SHP77 treated with DMSO at 0.1 percent for 48 hours (cell line): Measurements from ENCODE around the gene SLF1.
"Not testable (repeated sequence)": the region's sequence is repeated elsewhere in the genome, so short reads cannot be mapped to it uniquely, and the experiment has no call there.

ENCODE experiments used
- DNase-seq: peaks from one replicate; lab custom pipeline; 2025; lab: John Stamatoyannopoulos, UW

SLF1 gene

DNA sequence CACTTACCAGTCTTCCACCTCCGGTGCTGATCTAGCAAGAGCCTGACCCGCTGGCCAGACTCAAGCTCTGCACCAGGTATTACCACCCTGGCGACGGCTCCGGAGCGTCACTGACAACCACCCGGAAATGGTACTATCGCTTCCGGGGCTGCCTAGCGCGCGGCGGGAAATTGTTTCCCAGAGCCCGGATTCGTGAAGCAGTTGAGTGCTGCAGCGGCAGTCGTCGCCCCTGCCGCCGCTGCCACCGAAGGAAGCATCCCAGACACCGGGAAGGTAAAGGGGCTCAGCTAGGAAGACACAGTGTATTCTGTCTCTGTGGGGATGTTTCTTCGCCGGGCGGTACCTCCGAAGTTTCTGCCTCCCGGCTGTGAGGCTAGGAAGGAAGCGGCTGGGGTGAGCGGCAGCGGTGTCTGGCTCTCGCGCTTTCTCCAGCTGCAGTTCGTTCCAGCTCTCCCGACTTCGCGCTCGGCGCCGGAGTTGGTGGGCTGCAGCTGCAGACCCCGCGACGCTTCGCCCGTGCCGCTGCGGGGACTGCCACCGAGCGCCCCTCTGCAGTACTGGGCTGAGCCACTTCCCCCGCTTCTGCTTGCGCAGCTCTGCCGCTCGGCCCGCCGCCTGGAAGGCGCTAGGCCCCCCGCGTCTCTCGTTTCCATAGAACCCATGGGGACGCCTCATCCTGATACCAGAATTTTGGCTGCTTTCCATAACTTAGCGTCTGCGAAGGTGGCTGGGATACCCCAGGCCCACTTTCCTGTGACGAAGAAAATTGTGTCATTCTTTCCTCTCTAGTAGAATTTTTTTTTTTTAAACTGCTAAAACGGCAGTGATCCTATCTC, at the start of gene SLF1, which contains the start of gene KIAA0825:
Gene SLF1 (plus strand): TSS at position 177 of the 836 bp plus-strand sequence. CDS start 10,142 bp downstream, outside the sequence.
Gene KIAA0825 (minus strand): TSS at position 112 of the 836 bp plus-strand sequence. CDS start 81,478 bp downstream, outside the sequence.
- DNase-seq: peak; percentile 84

- DNase-seq: no peak
These were observed 47.1 kb upstream of the SLF1 start for GRCh38 chr5:94571415-94571814.

- DNase-seq: not testable (repeated sequence)
These were observed 45.1 kb upstream of the SLF1 start for GRCh38 chr5:94573349-94573748.

GRCh38 chr5:94575196-94575595, 43.3 kb upstream of the SLF1 start:
- no peak for DNase-seq

- no peak for DNase-seq
These were observed 40.8 kb upstream of the SLF1 start for GRCh38 chr5:94577466-94578245.

DNA sequence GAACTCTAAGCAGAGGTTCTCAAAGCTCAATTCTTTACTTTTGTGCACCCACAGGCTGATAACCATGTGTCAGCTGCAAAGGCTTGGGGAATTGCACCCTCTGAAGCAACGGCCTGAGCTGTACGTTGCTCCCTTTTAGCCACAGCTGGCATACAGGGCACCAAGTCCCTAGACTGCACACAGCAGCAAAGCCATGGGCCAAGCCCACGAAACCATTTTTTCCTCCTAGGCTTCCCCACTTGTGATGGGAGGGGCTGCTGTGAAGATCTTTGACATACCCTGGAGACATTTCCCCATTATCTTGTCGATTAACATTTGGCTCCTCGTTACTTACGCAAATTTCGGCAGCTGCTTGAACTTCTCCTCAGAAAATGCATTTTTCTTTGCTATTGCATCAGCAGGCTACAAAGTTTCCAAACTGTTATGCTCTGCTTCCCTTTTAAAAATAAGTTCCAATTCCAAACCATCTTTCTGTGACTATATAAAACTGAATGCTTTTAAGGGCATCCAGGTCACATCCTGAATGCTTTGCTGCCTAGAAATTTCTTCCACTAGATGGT, 23.1 kb upstream of the SLF1 start:
- no peak for DNase-seq

- no peak for DNase-seq
These were observed 4.9 kb upstream of the SLF1 start for GRCh38 chr5:94613583-94613982.

- no peak for DNase-seq
These were observed 4.2 kb upstream of the SLF1 start for GRCh38 chr5:94614156-94614805.

GRCh38 chr5:94615862-94616261, 2.6 kb upstream of the SLF1 start:
- DNase-seq: no peak

DNA sequence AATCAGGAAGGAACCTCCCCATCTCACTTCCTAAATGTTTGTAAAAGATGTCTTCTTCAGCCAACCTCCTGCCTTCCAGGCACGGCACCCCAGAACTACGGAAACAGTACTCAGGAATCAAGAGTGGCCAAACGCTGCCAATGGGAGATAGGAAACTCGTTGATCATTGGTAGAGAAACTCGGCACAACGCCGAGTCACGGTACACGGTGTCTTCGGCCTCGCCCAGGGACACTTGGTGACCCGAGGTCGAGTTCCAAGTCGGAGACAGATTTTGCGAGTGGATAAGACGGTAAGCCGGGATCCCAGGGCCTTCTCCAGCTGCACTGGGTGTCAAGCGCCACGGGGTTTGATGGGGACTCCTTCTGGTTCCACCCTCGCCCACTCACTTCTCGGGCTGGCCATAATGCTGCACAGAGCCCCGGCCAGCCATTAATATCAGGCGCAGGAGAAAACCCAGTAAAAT, 408 bp upstream of the SLF1 start:
- DNase-seq: no peak

DNA sequence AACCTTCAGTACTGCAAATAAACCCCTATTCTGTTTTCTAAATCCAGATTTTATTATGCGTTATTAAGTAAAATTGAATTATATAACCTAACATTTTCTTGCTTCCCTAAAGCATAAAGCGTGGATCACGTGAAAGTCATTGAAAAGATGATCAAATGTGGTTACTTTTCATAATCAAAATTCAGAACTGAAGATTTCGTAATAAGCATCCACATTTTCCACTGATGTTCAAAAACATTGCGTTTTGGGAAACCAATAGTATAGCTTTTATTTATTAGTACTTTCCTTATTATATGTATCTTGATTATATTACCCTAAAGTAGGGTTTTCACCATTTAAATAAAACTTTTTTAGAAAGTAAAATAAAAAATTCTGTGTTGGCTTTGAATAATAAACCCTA, 1.8 kb downstream of the SLF1 start:
- no peak for DNase-seq

- DNase-seq: no peak
These were observed 3.3 kb downstream of the SLF1 start for GRCh38 chr5:94621763-94622162.

- DNase-seq: no peak
These were observed 4.5 kb downstream of the SLF1 start for GRCh38 chr5:94623011-94623410.

GRCh38 chr5:94623877-94624276, 5.4 kb downstream of the SLF1 start:
- DNase-seq: no peak

DNA sequence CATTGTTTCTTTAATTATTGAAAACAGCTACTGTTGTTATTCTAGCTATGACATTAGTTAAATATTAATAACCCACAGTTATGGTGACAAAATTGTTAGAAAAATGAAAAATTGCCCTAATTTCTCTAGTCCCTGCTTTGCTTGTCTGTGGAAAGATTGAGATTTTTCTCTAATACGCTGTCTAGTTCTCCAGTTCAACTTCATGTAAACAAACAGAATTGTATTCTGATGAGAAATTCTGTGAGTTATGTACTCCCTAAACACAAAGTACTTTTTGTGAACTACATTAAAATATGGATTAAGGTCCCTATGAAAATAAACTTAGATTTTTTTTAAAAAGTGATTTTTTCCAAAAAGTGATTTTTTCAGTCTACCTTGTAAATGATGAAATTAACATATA, 8.7 kb downstream of the SLF1 start:
- no peak for DNase-seq

DNA sequence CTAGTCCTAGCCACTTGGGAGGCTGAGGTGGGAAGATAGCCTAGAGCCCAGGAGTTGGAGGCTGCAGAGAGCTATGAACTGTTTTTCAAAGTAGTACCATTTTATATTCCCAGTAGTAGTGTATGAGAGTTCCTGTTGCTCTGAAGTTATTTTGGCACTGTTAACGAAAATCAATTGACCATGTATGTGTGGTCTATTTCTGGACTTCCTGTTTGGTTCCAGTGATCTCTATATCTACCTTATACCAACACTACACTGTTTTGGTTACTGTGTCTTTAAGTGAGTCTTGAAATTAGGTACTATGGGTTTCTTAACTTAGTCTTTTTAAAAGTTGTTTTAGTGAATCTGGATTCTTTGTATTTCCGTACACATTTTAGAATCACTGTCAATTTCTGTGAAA, 13.6 kb downstream of the SLF1 start:
- DNase-seq: no peak

DNA sequence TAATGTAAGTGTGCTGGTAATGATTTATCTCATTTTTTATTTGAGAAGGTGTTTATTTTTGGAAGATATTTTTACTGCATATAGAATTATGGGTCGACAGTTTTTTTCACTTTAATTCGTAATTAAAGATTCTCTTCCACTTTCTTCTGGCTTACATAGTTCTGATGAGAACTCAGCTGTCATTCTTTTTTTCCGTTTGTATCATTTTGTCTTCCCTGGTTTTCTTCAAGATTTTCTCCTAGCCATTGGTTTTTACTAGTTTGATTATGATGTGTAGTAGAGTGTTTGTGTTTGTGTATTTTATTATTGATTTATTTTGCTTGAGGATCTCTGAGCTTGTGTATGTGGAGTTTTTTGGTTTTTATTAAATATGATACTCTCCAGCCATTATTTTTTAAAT, 21.7 kb downstream of the SLF1 start:
- DNase-seq: no peak

- no peak for DNase-seq
These were observed 26.6 kb downstream of the SLF1 start for GRCh38 chr5:94645053-94645452.

GRCh38 chr5:94646758-94647157, 28.3 kb downstream of the SLF1 start:
- no peak for DNase-seq

GRCh38 chr5:94649874-94650273, 31.4 kb downstream of the SLF1 start:
- DNase-seq: no peak

DNA sequence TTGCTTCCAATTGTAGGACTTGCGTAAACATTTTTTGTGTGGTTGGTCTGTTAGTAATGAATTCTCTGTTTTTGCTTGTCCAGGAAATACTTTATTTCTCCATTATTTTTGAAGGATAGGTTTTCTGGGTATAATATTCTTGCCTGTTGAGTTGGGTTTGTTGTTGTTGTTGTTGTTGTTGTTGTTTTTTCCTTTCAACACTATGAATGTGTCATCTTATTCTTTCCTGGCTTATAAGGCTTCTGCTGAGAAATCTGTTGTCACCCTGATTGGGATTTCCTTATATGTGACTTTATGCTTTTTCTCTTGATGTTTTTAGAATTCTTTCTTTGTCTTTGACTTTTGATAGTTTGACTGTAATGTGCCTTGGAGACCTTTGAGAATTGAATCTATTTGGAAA, 39.8 kb downstream of the SLF1 start:
- no peak for DNase-seq

GRCh38 chr5:94660506-94660905, 42.0 kb downstream of the SLF1 start:
- DNase-seq: no peak
